GM23338 (cell line): Measurements from ENCODE around the gene ARL15. TPM values are rescaled to one million over a fixed set of nuclear protein-coding genes. Genes with fewer than 3 reads are reported as not detected.

Experiments
- ATAC-seq: fragments of 200-7000 bp; cut with Tn5 transposase; 3 replicates; pipeline ENCODE4 v1.9.1; 2020
- DNase-seq: peaks from one replicate; pipeline ENCODE4 v3.0.0-alpha.2; 2015; ENCODE audit warnings: low spot score
- H2AFZ ChIP-seq: fragments of 200-600 bp; sonication (generic); 2 replicates; pipeline ENCODE4 v1.8.0; 2016; ENCODE audit warnings: antibody characterized with exemption, mild to moderate bottlenecking, moderate library complexity
- H3F3A ChIP-seq: fragments of 200-600 bp; sonication (generic); replicated peaks from 2 replicates; pipeline ENCODE4 v1.8.0; 2017; ENCODE audit warnings: antibody characterized with exemption, mixed run types, low read depth
- H3K27ac ChIP-seq: fragments of 200-600 bp; sonication (generic); 2 replicates; pipeline ENCODE4 v1.6.1; 2016; ENCODE audit warnings: low read depth
- H3K27me3 ChIP-seq: fragments of 200-600 bp; sonication (generic); 2 replicates; pipeline ENCODE4 v1.8.0; 2016; ENCODE audit warnings: mild to moderate bottlenecking, mixed run types, moderate library complexity; ENCODE audit not compliant: insufficient read depth
- H3K36me3 ChIP-seq: fragments of 200-600 bp; sonication (generic); 2 replicates; pipeline ENCODE4 v1.8.0; 2016; ENCODE audit warnings: mild to moderate bottlenecking; ENCODE audit not compliant: insufficient read depth
- H3K4me1 ChIP-seq: fragments of 200-600 bp; sonication (generic); 2 replicates; pipeline ENCODE4 v1.8.0; 2016; ENCODE audit warnings: mild to moderate bottlenecking, moderate library complexity; ENCODE audit not compliant: insufficient read depth
- H3K4me2 ChIP-seq: fragments of 200-600 bp; sonication (generic); 2 replicates; pipeline ENCODE4 v1.7.1; 2017; ENCODE audit warnings: mixed run types
- H3K4me3 ChIP-seq: fragments of 200-600 bp; sonication (generic); 2 replicates; pipeline ENCODE4 v1.6.1; 2016; ENCODE audit warnings: mixed run types
- H3K79me2 ChIP-seq: fragments of 200-600 bp; sonication (generic); replicated peaks from 2 replicates; pipeline ENCODE4 v1.8.0; 2017; ENCODE audit warnings: mild to moderate bottlenecking; ENCODE audit not compliant: insufficient read depth
- H3K9me2 ChIP-seq: fragments of 200-600 bp; sonication (generic); 2 replicates; pipeline ENCODE4 v1.8.0; 2017; ENCODE audit not compliant: insufficient read depth
- H4K20me1 ChIP-seq: fragments of 200-600 bp; sonication (generic); replicated peaks from 2 replicates; pipeline ENCODE4 v1.8.0; 2017; ENCODE audit warnings: mild to moderate bottlenecking; ENCODE audit not compliant: insufficient read depth
- H3K27ac Mint-ChIP-seq: 2 replicates; pipeline ENCODE4 v1.8.0; 2020; ENCODE audit warnings: inconsistent platforms, mild to moderate bottlenecking, moderate library complexity, mixed read lengths
- H3K27me3 Mint-ChIP-seq: 3 replicates; pipeline ENCODE4 v1.8.0; 2022; ENCODE audit warnings: low read depth, mild to moderate bottlenecking, moderate library complexity, mixed read lengths, inconsistent platforms; ENCODE audit not compliant: insufficient read depth, poor library complexity
- H3K36me3 Mint-ChIP-seq: 3 replicates; pipeline ENCODE4 v1.8.0; 2021; ENCODE audit warnings: low read depth, mild to moderate bottlenecking, inconsistent platforms, moderate library complexity, mixed read lengths
- H3K4me1 Mint-ChIP-seq: 3 replicates; pipeline ENCODE4 v1.8.0; 2020; ENCODE audit warnings: mild to moderate bottlenecking, inconsistent platforms, mixed read lengths
- H3K4me3 Mint-ChIP-seq: 3 replicates; pipeline ENCODE4 v1.8.0; 2021; ENCODE audit warnings: moderate library complexity, mild to moderate bottlenecking, inconsistent platforms, mixed read lengths
- H3K9me3 Mint-ChIP-seq: 3 replicates; pipeline ENCODE4 v1.8.0; 2020; ENCODE audit warnings: moderate library complexity, mild to moderate bottlenecking, inconsistent platforms, mixed read lengths
- CREB1 ChIP-seq: fragments of 250-450 bp; sonication (Bioruptor Pico); IDR thresholded peaks from 2 replicates; pipeline ENCODE4 v1.5.0; 2020; ENCODE audit warnings: low read depth, mild to moderate bottlenecking, moderate library complexity
- EZH2 ChIP-seq: fragments of 200-600 bp; sonication (generic); IDR thresholded peaks from one replicate; pipeline ENCODE4 v1.8.0; 2017; ENCODE audit warnings: antibody characterized with exemption, mild to moderate bottlenecking, low read depth; ENCODE audit not compliant: unreplicated experiment
- ZNF114 ChIP-seq: fragments of 250-450 bp; sonication (Bioruptor Pico); IDR thresholded peaks from 2 replicates; pipeline ENCODE4 v1.5.0; 2020; ENCODE audit warnings: mild to moderate bottlenecking, moderate library complexity
- polyA plus RNA-seq: library from polyadenylated mRNA; unstranded; fragments of >200 nt; fragmentation: Nextera tagmentation; extraction: Ambion mirVana; gene quantifications from 2 replicates; pipeline ENCODE4 v1.2.1, GENCODE V29; 2016
- total RNA-seq: library from RNA; depleted of rRNA; stranded (reverse); fragments of >200 nt; shearing (Covaris generic); gene quantifications from 2 replicates; pipeline ENCODE4 v1.2.3, GENCODE V29; 2014
- TF ChIP-seq, protein P1 (sequence below): fragments of 250-450 bp; sonication (Bioruptor Pico); IDR thresholded peaks from 2 replicates; pipeline ENCODE4 v1.5.0; 2020; ENCODE audit warnings: mild to moderate bottlenecking, moderate library complexity

Gene ARL15
- total and polyA plus RNA-seq, 2 experiments from 2014 or later = 13.0 to 54.0 TPM

DNA sequence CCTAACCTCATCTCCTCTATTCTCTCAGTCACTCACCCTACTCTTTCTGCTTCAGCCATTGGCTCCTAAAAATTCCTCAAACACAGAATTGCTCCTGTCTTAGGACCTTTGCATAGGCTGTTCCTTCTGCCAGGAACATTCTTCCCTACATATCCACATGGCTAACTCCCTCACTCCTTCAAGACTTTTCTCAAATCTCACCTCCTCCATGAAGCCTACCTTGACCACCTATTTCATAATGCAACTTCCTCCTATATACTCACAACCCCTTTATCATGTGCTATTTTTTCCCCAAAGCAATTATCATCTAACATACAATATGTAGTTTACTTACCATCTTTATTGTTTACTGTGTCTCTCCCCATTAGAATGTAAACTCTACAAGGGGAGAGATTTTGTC lies 45.8 kb downstream of the ARL15 start:
- peaks cover 3% of the 10 kb centered on the region; the same call in 1 of the 3 replicates for H3K36me3 Mint-ChIP-seq

More for the DNA sequence above, 45.8 kb downstream of the ARL15 start:
- H4K20me1 ChIP-seq = no peaks in the 10 kb centered on the region; the same call in 1 of the 2 replicates
- no peaks in the 10 kb centered on the region for H3K36me3 ChIP-seq
- ATAC-seq (no peak), DNase-seq (no peak)
- no peaks in the 10 kb centered on the region for H3K4me1 ChIP-seq
- H3K4me2 ChIP-seq = no peak overlapping the region
- H3K27ac ChIP-seq = no peak overlapping the region
- H3K27ac Mint-ChIP-seq = no peak overlapping the region
- H3K4me3 Mint-ChIP-seq = no peak overlapping the region
- no peaks in the 10 kb centered on the region for H3F3A ChIP-seq
- H3K9me3 Mint-ChIP-seq = no peaks in the 10 kb centered on the region
- peaks cover 15% of the 10 kb centered on the region for H3K79me2 ChIP-seq
- TF ChIP-seq, protein P1, sequence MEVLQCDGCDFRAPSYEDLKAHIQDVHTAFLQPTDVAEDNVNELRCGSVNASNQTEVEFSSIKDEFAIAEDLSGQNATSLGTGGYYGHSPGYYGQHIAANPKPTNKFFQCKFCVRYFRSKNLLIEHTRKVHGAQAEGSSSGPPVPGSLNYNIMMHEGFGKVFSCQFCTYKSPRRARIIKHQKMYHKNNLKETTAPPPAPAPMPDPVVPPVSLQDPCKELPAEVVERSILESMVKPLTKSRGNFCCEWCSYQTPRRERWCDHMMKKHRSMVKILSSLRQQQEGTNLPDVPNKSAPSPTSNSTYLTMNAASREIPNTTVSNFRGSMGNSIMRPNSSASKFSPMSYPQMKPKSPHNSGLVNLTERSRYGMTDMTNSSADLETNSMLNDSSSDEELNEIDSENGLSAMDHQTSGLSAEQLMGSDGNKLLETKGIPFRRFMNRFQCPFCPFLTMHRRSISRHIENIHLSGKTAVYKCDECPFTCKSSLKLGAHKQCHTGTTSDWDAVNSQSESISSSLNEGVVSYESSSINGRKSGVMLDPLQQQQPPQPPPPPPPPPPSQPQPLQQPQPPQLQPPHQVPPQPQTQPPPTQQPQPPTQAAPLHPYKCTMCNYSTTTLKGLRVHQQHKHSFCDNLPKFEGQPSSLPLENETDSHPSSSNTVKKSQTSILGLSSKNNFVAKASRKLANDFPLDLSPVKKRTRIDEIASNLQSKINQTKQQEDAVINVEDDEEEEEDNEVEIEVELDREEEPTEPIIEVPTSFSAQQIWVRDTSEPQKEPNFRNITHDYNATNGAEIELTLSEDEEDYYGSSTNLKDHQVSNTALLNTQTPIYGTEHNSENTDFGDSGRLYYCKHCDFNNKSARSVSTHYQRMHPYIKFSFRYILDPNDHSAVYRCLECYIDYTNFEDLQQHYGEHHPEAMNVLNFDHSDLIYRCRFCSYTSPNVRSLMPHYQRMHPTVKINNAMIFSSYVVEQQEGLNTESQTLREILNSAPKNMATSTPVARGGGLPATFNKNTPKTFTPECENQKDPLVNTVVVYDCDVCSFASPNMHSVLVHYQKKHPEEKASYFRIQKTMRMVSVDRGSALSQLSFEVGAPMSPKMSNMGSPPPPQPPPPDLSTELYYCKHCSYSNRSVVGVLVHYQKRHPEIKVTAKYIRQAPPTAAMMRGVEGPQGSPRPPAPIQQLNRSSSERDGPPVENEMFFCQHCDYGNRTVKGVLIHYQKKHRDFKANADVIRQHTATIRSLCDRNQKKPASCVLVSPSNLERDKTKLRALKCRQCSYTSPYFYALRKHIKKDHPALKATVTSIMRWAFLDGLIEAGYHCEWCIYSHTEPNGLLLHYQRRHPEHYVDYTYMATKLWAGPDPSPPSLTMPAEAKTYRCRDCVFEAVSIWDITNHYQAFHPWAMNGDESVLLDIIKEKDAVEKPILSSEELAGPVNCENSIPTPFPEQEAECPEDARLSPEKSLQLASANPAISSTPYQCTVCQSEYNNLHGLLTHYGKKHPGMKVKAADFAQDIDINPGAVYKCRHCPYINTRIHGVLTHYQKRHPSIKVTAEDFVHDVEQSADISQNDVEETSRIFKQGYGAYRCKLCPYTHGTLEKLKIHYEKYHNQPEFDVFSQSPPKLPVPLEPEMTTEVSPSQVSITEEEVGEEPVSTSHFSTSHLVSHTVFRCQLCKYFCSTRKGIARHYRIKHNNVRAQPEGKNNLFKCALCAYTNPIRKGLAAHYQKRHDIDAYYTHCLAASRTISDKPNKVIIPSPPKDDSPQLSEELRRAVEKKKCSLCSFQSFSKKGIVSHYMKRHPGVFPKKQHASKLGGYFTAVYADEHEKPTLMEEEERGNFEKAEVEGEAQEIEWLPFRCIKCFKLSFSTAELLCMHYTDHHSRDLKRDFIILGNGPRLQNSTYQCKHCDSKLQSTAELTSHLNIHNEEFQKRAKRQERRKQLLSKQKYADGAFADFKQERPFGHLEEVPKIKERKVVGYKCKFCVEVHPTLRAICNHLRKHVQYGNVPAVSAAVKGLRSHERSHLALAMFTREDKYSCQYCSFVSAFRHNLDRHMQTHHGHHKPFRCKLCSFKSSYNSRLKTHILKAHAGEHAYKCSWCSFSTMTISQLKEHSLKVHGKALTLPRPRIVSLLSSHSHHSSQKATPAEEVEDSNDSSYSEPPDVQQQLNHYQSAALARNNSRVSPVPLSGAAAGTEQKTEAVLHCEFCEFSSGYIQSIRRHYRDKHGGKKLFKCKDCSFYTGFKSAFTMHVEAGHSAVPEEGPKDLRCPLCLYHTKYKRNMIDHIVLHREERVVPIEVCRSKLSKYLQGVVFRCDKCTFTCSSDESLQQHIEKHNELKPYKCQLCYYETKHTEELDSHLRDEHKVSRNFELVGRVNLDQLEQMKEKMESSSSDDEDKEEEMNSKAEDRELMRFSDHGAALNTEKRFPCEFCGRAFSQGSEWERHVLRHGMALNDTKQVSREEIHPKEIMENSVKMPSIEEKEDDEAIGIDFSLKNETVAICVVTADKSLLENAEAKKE = no peak
- TF ChIP-seq ZNF114 (CRISPR knock-in tag) (no peak), EZH2 (no peak), CREB1 (CRISPR knock-in tag) (no peak)
- no peaks in the 10 kb centered on the region for H3K27me3 Mint-ChIP-seq
- H2AFZ ChIP-seq = no peak overlapping the region
- H3K4me3 ChIP-seq = no peak overlapping the region
- H3K4me1 Mint-ChIP-seq = peaks cover 13% of the 10 kb centered on the region
- H3K9me2 ChIP-seq = no peaks in the 10 kb centered on the region
- H3K27me3 ChIP-seq = no peaks in the 10 kb centered on the region
